ENCODE results near the gene SMIM36. TPM values are rescaled to one million over a fixed set of nuclear protein-coding genes. Genes with fewer than 3 reads are reported as not detected.
A peak's percentile ranks its signal among the peaks of the same experiment; 100 is the strongest.
"Not testable (repeated sequence)": the region's sequence is repeated elsewhere in the genome, so short reads cannot be mapped to it uniquely, and the experiment has no call there.

Gene SMIM36
- total and polyA plus RNA-seq, 4 donors, result not detected

DNA sequence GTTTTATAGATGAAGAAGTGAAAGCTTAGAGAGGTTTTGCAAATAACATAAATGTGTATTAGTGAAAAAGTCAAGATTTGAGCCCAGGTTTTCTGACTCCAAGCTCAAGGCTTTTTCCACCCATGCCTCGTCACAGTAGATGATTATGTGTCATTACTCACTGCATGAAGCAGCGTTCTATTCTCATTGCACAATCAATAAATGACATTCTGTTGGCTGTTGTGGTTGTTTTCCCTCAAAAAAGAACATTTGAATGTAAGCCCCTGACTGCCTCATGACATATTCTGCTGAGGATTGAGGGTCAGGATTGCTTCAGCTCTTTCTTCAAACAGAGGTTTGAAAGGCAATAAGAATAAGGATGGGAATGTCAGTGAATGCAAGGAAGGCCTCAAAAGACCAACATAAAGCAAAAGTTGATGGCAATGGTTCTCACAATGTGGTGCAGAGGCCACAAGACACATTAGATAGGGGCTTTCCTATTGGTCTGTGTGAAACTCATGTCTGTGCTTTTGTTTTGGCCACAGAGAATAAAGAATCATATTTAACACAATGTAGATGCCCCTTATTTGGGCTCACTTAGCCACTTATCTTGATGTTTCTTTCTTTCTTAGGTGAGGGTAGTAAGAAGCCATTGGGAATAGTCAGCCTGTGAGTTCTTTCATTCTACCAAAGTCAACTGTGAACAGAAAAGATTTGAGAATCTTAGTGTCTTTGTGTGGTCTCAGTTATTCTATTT is 84.2 kb downstream of the SMIM36 start:
- 56 to 71% methylated on average over 2 of the region's 2 CpGs for WGBS, 2 donors
- intact Hi-C loops (cut with DNase I), result loop anchor here in 1 of 2 donors (10.0 kb wide), 1 partner anchor 308 kb away; no protein-coding TSS in a partner anchor
- DNase-seq (no peak), ATAC-seq (ENCODE audit: low FRiP score) (no peak)
- H3K4me3 ChIP-seq (ENCODE audit: low read length in 2 of 2), result no peak overlapping the region
- H3K9me3 ChIP-seq (ENCODE audit: control insufficient read depth, low read length), result no peaks in the 10 kb centered on the region
- no peaks in the 10 kb centered on the region for H3K27me3 ChIP-seq (ENCODE audit: control insufficient read depth in 1 of 2, insufficient read depth in 2 of 2, low read length in 1 of 2)
- no peaks in the 10 kb centered on the region for H3K36me3 ChIP-seq (ENCODE audit: control insufficient read depth in 1 of 2, insufficient read depth in 2 of 2, low read length in 1 of 2)
- no peak overlapping the region for H3K27ac ChIP-seq (ENCODE audit: low read depth in 1 of 2, low read length in 2 of 2)
- H3K4me1 ChIP-seq (ENCODE audit: control insufficient read depth in 1 of 2, insufficient read depth in 2 of 2, low read length in 2 of 2), result no peaks in the 10 kb centered on the region

DNA sequence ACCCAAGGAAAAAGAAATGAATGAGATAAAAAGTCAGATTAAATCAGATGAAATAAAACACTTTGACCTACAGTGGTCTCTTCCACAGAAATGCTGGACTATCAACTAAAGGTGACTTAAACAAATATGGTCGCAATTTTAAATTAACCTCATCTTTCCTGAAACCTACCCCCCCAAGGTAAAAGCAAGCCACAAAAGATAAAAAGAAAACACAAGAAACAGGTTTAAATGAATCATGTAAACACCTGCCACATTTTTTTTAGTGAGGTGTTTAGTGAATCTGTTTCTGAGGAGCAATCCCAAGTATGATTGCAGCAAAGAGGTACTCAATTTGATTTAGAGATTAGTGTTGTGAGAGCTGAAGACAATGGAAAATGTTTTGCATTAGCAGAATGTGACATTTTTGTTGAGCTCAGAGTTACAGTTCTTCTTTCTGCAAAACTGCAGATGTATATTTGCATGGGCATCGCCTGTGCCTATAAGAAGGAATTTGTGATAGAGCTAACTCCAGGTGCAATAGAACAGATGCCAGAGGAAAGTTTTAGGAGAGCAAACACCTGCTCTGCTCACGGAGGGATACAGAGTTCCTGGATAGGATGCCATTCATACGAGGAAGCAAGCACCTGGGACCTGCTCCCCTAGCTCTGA is 86.2 kb downstream of the SMIM36 start:
- DNase-seq, result no peak
- intact Hi-C loops (cut with DNase I), result loop anchor here (5.0 to 10.0 kb wide), 3 partner anchors 153 to 327 kb away; partner anchors contain the start of gene PCTP (in 1 of the 2)
- H3K27ac ChIP-seq (ENCODE audit: low read depth in 1 of 2, low read length in 2 of 2), result no peak overlapping the region
- H3K4me1 ChIP-seq (ENCODE audit: control insufficient read depth in 1 of 2, insufficient read depth in 2 of 2, low read length in 2 of 2), result no peaks in the 10 kb centered on the region
- no peak overlapping the region for H3K4me3 ChIP-seq (ENCODE audit: low read length in 2 of 2)
- no peaks in the 10 kb centered on the region for H3K36me3 ChIP-seq (ENCODE audit: control insufficient read depth in 1 of 2, insufficient read depth in 2 of 2, low read length in 1 of 2)
- 64 to 77% methylated on average over 4 of the region's 4 CpGs for WGBS, 2 donors
- ATAC-seq (ENCODE audit: low FRiP score), result no peak
- H3K9me3 ChIP-seq (ENCODE audit: control insufficient read depth, low read length), result no peaks in the 10 kb centered on the region
- H3K27me3 ChIP-seq (ENCODE audit: control insufficient read depth in 1 of 2, insufficient read depth in 2 of 2, low read length in 1 of 2), result no peaks in the 10 kb centered on the region

- WGBS, 2 donors, result 78 to 85% methylated on average over 3 of the region's 3 CpGs
- no peak for DNase-seq
- intact Hi-C loops (cut with DNase I), result loop anchor here (5.0 to 10.0 kb wide), 3 partner anchors 151 to 329 kb away; partner anchors contain the start of gene PCTP (in 1 of the 2)
- Histone ChIP-seq H3K9me3 (ENCODE audit: control insufficient read depth, low read length) (no peaks in the 10 kb centered on the region), H3K27ac (ENCODE audit: low read depth in 1 of 2, low read length in 2 of 2) (no peak overlapping the region), H3K4me1 (ENCODE audit: control insufficient read depth in 1 of 2, insufficient read depth in 2 of 2, low read length in 2 of 2) (no peaks in the 10 kb centered on the region), H3K4me3 (ENCODE audit: low read length in 2 of 2) (no peak overlapping the region), H3K27me3 (ENCODE audit: control insufficient read depth in 1 of 2, insufficient read depth in 2 of 2, low read length in 1 of 2) (no peaks in the 10 kb centered on the region), H3K36me3 (ENCODE audit: control insufficient read depth in 1 of 2, insufficient read depth in 2 of 2, low read length in 1 of 2) (no peaks in the 10 kb centered on the region)
- no peak for ATAC-seq (ENCODE audit: low FRiP score)
Observed at GRCh38 chr17:55423535-55423934, 87.7 kb downstream of the SMIM36 start.

DNA sequence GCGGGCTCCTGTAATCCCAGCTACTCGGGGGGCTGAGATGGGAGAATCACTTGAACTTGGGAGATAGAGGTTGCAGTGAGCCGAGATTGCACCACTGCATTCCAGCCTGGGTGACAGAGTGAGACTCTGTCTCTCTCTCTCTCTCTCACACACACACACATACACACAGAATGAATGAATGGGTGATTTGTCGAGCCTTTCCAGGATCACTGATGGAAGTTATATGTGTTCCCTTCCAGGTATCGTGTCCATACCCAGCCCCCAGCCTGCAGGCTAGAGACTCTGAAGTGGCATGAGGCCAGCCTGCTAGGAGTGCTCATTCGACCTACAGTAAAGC is 88.5 kb downstream of the SMIM36 start:
- H3K27me3 ChIP-seq (ENCODE audit: control insufficient read depth in 1 of 2, insufficient read depth in 2 of 2, low read length in 1 of 2); ATAC-seq (ENCODE audit: low FRiP score); H3K4me3 ChIP-seq (ENCODE audit: low read length in 2 of 2); H3K9me3 ChIP-seq (ENCODE audit: control insufficient read depth, low read length); H3K36me3 ChIP-seq (ENCODE audit: control insufficient read depth in 1 of 2, insufficient read depth in 2 of 2, low read length in 1 of 2); H3K27ac ChIP-seq (ENCODE audit: low read depth in 1 of 2, low read length in 2 of 2); DNase-seq; H3K4me1 ChIP-seq (ENCODE audit: control insufficient read depth in 1 of 2, insufficient read depth in 2 of 2, low read length in 2 of 2): not testable (repeated sequence)
- intact Hi-C loops (cut with DNase I), result loop anchor here (5.0 to 10.0 kb wide), 3 partner anchors 150 to 330 kb away; partner anchors contain the start of gene PCTP (in 1 of the 2)
- 72 to 76% methylated on average over 6 of the region's 6 CpGs for WGBS, 2 donors

DNA sequence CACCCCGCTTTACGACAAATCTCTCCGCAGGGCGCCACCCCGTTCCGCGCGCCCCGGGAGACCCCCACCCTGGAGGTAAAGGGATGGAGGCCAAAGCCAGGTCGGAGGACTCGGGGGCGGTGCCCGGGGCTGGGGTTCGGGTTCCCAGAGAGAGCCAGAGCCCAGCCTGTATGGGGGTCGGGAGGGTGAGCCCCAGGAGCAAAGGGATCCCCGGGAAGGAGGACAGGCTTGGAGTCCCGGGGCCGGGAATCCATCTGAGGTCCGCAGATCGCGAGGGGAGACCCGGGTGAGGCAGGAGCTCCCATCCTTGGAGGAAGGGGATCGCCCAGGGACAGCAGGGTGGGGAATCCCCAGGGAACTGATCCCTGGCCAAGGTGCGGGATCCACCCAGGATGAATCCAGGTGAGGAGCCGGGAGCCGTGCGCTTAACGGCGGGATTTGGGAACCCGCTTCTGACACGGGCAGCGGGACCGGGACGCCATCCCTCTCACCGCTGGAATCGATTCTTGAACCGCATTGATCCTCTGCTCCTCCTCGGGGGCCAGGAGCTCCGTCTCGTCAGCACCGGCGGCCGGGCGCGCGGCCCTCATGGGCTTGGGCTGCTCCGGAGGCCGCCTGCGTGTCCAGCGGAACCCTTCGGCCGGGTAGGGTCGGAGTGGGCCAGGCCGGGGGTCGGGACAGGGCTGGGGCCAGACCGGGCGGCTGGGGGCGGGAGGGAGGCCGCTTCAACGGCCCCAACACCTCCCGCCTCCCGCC is 89.9 kb downstream of the SMIM36 start, which contains the start of gene MMD:
MMD (minus strand) TSS at position 657 of the 756 bp plus-strand sequence; CDS start at position 517, 140 bp downstream.
- H3K27me3 ChIP-seq (ENCODE audit: control insufficient read depth in 1 of 2, insufficient read depth in 2 of 2, low read length in 1 of 2), result no peaks in the 10 kb centered on the region
- no peaks in the 10 kb centered on the region for H3K9me3 ChIP-seq (ENCODE audit: control insufficient read depth, low read length)
- H3K36me3 ChIP-seq (ENCODE audit: control insufficient read depth in 1 of 2, insufficient read depth in 2 of 2, low read length in 1 of 2), result no peaks in the 10 kb centered on the region
- peaks cover 0 to 3% of the 10 kb centered on the region in 2 donors for H3K4me1 ChIP-seq (ENCODE audit: control insufficient read depth in 1 of 2, insufficient read depth in 2 of 2, low read length in 2 of 2)
- intact Hi-C loops (cut with DNase I), result loop anchor here (5.0 to 10.0 kb wide), 3 partner anchors 149 to 331 kb away; partner anchors contain the start of gene PCTP (in 1 of the 2)
- DNase-seq (peak in 1 of 2 donors; percentile 59), ATAC-seq (ENCODE audit: low FRiP score) (peak; percentile 37)
- 1% methylated on average over 53 to 62 of the region's 62 CpGs for WGBS, 2 donors
- no peak within 1 kb of the TSS for H3K27ac ChIP-seq (ENCODE audit: low read depth in 1 of 2, low read length in 2 of 2)
- H3K4me3 ChIP-seq (ENCODE audit: low read length in 2 of 2), result peak within 1 kb of the TSS; percentile 93 to 100

GRCh38 chr17:55420776-55421178 is 90.5 kb downstream of the SMIM36 start:
- WGBS, 2 donors, result 0 to 1% methylated on average over 21 of the region's 21 CpGs
- Histone ChIP-seq H3K36me3 (ENCODE audit: control insufficient read depth in 1 of 2, insufficient read depth in 2 of 2, low read length in 1 of 2) (no peaks in the 10 kb centered on the region), H3K4me3 (ENCODE audit: low read length in 2 of 2) (peak overlapping the region; percentile 93 to 100), H3K27me3 (ENCODE audit: control insufficient read depth in 1 of 2, insufficient read depth in 2 of 2, low read length in 1 of 2) (no peaks in the 10 kb centered on the region), H3K9me3 (ENCODE audit: control insufficient read depth, low read length) (no peaks in the 10 kb centered on the region), H3K27ac (ENCODE audit: low read depth in 1 of 2, low read length in 2 of 2) (no peak overlapping the region), H3K4me1 (ENCODE audit: control insufficient read depth in 1 of 2, insufficient read depth in 2 of 2, low read length in 2 of 2) (peaks cover 0 to 6% of the 10 kb centered on the region in 2 donors)
- ATAC-seq (ENCODE audit: low FRiP score) (peak; percentile 46), DNase-seq (peak; percentile 63 to 84)
- intact Hi-C loops (cut with DNase I), result loop anchor here (5.0 to 10.0 kb wide), 3 partner anchors 148 to 332 kb away; partner anchors contain the start of gene PCTP (in 1 of the 2)

DNA sequence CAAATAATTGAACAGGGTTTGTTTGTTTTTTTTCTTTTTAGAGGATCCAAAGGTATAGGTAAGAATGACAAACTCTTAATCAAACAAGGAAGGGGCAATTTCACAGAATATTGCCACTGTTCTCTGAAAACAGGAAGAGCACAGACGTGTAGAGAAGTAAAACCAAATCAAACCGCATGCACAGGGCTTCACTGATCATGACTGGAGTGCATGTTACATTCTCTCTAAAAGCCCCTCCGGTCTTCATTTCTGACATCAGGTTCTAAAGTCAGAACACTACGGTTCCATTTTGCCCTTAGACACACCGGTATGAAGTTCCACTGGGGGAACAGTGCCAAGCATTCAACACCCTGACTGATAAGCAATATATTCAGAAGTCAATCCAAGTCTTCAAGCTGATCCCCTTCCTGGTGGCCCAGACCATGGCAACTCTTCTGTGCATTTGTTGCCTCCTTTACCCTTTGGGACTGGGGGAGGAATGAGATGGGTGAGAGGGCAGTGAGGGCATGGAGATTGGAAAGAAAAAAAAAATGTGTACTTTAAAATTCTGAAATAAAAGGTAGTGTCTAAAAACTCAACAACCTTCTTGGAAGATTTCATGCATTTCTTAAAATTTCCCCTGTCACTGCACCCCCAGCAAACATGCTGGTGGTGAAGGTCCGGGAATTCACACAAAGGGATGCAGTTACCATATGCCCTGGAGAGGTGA is 91.0 kb downstream of the SMIM36 start:
- Histone ChIP-seq H3K4me3 (ENCODE audit: low read length in 2 of 2) (peak overlapping the region in 1 of 2 donors; percentile 93), H3K4me1 (ENCODE audit: control insufficient read depth in 1 of 2, insufficient read depth in 2 of 2, low read length in 2 of 2) (peaks cover 0 to 6% of the 10 kb centered on the region in 2 donors), H3K36me3 (ENCODE audit: control insufficient read depth in 1 of 2, insufficient read depth in 2 of 2, low read length in 1 of 2) (no peaks in the 10 kb centered on the region), H3K27me3 (ENCODE audit: control insufficient read depth in 1 of 2, insufficient read depth in 2 of 2, low read length in 1 of 2) (no peaks in the 10 kb centered on the region), H3K27ac (ENCODE audit: low read depth in 1 of 2, low read length in 2 of 2) (no peak overlapping the region), H3K9me3 (ENCODE audit: control insufficient read depth, low read length) (no peaks in the 10 kb centered on the region)
- ATAC-seq (ENCODE audit: low FRiP score) (no peak), DNase-seq (no peak)
- intact Hi-C loops (cut with DNase I), result loop anchor here (5.0 to 10.0 kb wide), 3 partner anchors 148 to 332 kb away; partner anchors contain the start of gene PCTP (in 1 of the 2)
- 64% methylated on average over 6 of the region's 6 CpGs for WGBS, 2 donors
